ENCODE data around the gene RGS18.

DNA sequence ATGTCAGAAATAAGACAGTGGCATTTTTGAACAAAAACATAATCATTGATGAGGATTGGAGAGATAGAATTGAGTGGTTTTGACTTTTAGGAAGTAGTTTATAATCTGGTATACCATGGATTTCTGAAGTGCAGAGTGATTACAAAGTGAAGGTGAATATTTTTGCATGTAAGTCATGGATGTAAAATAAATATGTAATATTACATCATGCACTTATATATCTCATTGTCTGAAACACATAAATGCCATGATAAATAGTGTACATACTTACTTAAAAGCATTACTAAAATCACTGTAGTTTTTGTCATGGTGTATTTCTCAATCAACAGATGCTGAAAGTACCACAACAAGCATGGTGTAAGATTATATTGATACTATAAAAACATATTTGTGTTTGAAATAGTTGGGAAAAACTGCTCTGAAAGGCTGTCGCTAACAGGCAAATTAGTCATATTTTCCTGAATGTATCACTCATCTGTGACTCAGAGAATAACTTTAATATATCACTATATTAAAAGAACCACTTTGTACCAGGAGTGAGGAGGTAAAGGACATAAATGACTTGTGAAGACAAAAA is 24.8 kb upstream of the RGS18 start:
- TF ChIP-seq FOXM1 (IDR thresholded peaks at IDR 0.05; ENCODE audit: borderline replicate concordance) (no peak), ARNT (IDR thresholded peaks at IDR 0.05) (no peak), BHLHE40 (IDR thresholded peaks at IDR 0.05; ENCODE audit: borderline replicate concordance) (no peak), SP1 (IDR thresholded peaks at IDR 0.05) (no peak), NFRKB (IDR thresholded peaks at IDR 0.05) (no peak), HDGF (IDR thresholded peaks at IDR 0.05; ENCODE audit: borderline replicate concordance) (no peak), FOXA1 (IDR thresholded peaks at IDR 0.05) (no peak), ZNF384 (IDR thresholded peaks at IDR 0.05) (no peak), FOXK2 (IDR thresholded peaks at IDR 0.05) (no peak), LEF1 (IDR thresholded peaks at IDR 0.05; ENCODE audit: borderline replicate concordance) (no peak)
- TF ChIP-seq, protein P1, sequence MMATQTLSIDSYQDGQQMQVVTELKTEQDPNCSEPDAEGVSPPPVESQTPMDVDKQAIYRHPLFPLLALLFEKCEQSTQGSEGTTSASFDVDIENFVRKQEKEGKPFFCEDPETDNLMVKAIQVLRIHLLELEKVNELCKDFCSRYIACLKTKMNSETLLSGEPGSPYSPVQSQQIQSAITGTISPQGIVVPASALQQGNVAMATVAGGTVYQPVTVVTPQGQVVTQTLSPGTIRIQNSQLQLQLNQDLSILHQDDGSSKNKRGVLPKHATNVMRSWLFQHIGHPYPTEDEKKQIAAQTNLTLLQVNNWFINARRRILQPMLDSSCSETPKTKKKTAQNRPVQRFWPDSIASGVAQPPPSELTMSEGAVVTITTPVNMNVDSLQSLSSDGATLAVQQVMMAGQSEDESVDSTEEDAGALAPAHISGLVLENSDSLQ (IDR thresholded peaks at IDR 0.05): no peak

Measured in HEK293T (cell line).